GM12878 (cell line): Measurements from ENCODE around the gene PLA2G3. TPM values are rescaled to one million over a fixed set of nuclear protein-coding genes. Genes with fewer than 3 reads are reported as not detected.

Experiments
- ATAC-seq: fragments of 200-7000 bp; cut with Tn5 transposase; 3 replicates; pipeline ENCODE4 v1.9.1; 2020; ENCODE audit warnings: mild to moderate bottlenecking, moderate library complexity
- BruUV-seq: library from RNA; stranded (reverse); fragments of 400-500 nt; replicated peaks from 2 replicates; lab custom pipeline; 2021; lab: Mats Ljungman, UMichigan
- CTCF ChIA-PET: fragments of 300-600 bp; sonication (Branson Sonifier 250); formaldehyde crosslinking; extraction: SDS; loops from one replicate; lab custom pipeline; 2021; ENCODE audit warnings: inconsistent platforms; lab: Yijun Ruan, JAX
- POLR2A ChIA-PET: fragments of 350-600 bp; formaldehyde crosslinking; extraction: SDS; loops from one replicate; lab custom pipeline; 2021; ENCODE audit warnings: inconsistent platforms; lab: Charles Lee
- RAD21 ChIA-PET: fragments of 300-600 bp; sonication (Branson Sonifier 250); formaldehyde crosslinking; loops from one replicate; lab custom pipeline; 2023; ENCODE audit warnings: antibody characterized with exemption; ENCODE audit not compliant: unreplicated experiment; lab: Charles Lee
- SMC1A ChIA-PET: fragments of 300-600 bp; sonication (Branson Sonifier 250); formaldehyde crosslinking; loops from one replicate; lab custom pipeline; 2023; ENCODE audit not compliant: unreplicated experiment, uncharacterized antibody; lab: Charles Lee
- DNase-seq: peaks from one replicate; pipeline ENCODE4 v3.0.0-alpha.2; 2011; ENCODE audit warnings: low read depth, low spot score
- FAIRE-seq: peaks from 3 replicates; lab custom pipeline; 2011; peaks lifted over from hg19 to GRCh38; lab: Jason Lieb, UNC
- H2AFZ ChIP-seq: 2 replicates; pipeline ENCODE4 v1.6.0; 2011; ENCODE audit warnings: low read depth, low read length, control low read depth; ENCODE audit not compliant: control insufficient read depth
- H3K27ac ChIP-seq: 2 replicates; pipeline ENCODE4 v1.5.1; 2011; ENCODE audit warnings: control low read depth; ENCODE audit not compliant: control insufficient read depth, insufficient read depth
- H3K27me3 ChIP-seq, 2 experiments: replicated peaks in 1 of 2; 2 replicates each; pipeline versions ENCODE4 v1.6.0 to v1.6.1; 2011; ENCODE audit warnings: low read length in 1 of 2; ENCODE audit not compliant: control insufficient read depth in 2 of 2, insufficient read depth in 2 of 2
- H3K36me3 ChIP-seq, 2 experiments: 2 replicates each; pipeline ENCODE4 v1.5.1; 2011; ENCODE audit warnings: low read length in 1 of 2; ENCODE audit not compliant: control insufficient read depth in 2 of 2, insufficient read depth in 2 of 2
- H3K4me1 ChIP-seq: 2 replicates; pipeline ENCODE4 v1.6.1; 2011; ENCODE audit warnings: mild to moderate bottlenecking, low read length, moderate library complexity, mixed read lengths; ENCODE audit not compliant: control insufficient read depth, insufficient read depth
- H3K4me2 ChIP-seq: 2 replicates; pipeline ENCODE4 v1.6.0; 2011; ENCODE audit warnings: control low read depth; ENCODE audit not compliant: control insufficient read depth, insufficient read depth
- H3K4me3 ChIP-seq: fragments of 200-600 bp; sonication (generic); 2 replicates; pipeline ENCODE4 v1.5.1; 2016
- H3K79me2 ChIP-seq: 2 replicates; pipeline ENCODE4 v1.6.0; 2011; ENCODE audit warnings: low read length; ENCODE audit not compliant: control insufficient read depth, insufficient read depth
- H3K9ac ChIP-seq: 2 replicates; pipeline ENCODE4 v1.8.0; 2011; ENCODE audit warnings: low read length, control low read depth, mixed read lengths; ENCODE audit not compliant: control insufficient read depth, insufficient read depth
- H3K9me3 ChIP-seq: replicated peaks from 3 replicates; pipeline ENCODE4 v1.5.1; 2011; ENCODE audit warnings: mild to moderate bottlenecking, low read length; ENCODE audit not compliant: control insufficient read depth, insufficient read depth
- H4K20me1 ChIP-seq: 2 replicates; pipeline ENCODE4 v1.6.0; 2011; ENCODE audit not compliant: control insufficient read depth, insufficient read depth
- BMI1 ChIP-seq: fragments of 450-650 bp; IDR thresholded peaks from 2 replicates; pipeline ENCODE4 v1.6.1; 2016; ENCODE audit warnings: mild to moderate bottlenecking, moderate library complexity, borderline replicate concordance
- BRCA1 ChIP-seq: IDR thresholded peaks from 2 replicates; pipeline ENCODE4 v1.6.1; 2011; ENCODE audit warnings: low read depth, low read length, improper control_type of control experiment
- CBX5 ChIP-seq: sonication (generic); IDR thresholded peaks from 2 replicates; pipeline ENCODE4 v1.6.1; 2016; ENCODE audit warnings: low read depth, moderate library complexity, mild to moderate bottlenecking, inconsistent platforms
- CHD2 ChIP-seq: IDR thresholded peaks from 2 replicates; pipeline ENCODE4 v1.6.1; 2011; ENCODE audit warnings: low read depth, low read length, improper control_type of control experiment, borderline replicate concordance
- GABPA ChIP-seq: IDR thresholded peaks from 2 replicates; pipeline ENCODE4 v1.6.1; 2014; ENCODE audit warnings: antibody characterized with exemption, low read depth, mild to moderate bottlenecking, inconsistent platforms
- MEF2B ChIP-seq: fragments of 450-650 bp; IDR thresholded peaks from 2 replicates; pipeline ENCODE4 v1.6.1; 2018; ENCODE audit warnings: mild to moderate bottlenecking, moderate library complexity; ENCODE audit not compliant: partially characterized antibody, poor library complexity, severe bottlenecking
- NR2C1 ChIP-seq: fragments of 450-650 bp; IDR thresholded peaks from 2 replicates; pipeline ENCODE4 v1.6.1; 2017; ENCODE audit warnings: antibody characterized with exemption, mild to moderate bottlenecking, moderate library complexity
- NR2C2 ChIP-seq: IDR thresholded peaks from 2 replicates; pipeline ENCODE4 v1.6.1; 2011; ENCODE audit warnings: borderline replicate concordance, low read depth; ENCODE audit not compliant: control insufficient read depth, insufficient read length
- PBX3 ChIP-seq: IDR thresholded peaks from 2 replicates; pipeline ENCODE4 v1.6.1; 2011; ENCODE audit warnings: mild to moderate bottlenecking, low read depth, low read length, moderate library complexity; ENCODE audit not compliant: insufficient replicate concordance
- POLR2AphosphoS2 ChIP-seq: IDR thresholded peaks from 2 replicates; pipeline ENCODE4 v1.6.1; 2011; ENCODE audit warnings: low read depth, mild to moderate bottlenecking, low read length, improper control_type of control experiment, moderate library complexity
- SMARCA5 ChIP-seq: fragments of 450-650 bp; IDR thresholded peaks from 2 replicates; pipeline ENCODE4 v1.6.1; 2017; ENCODE audit warnings: mild to moderate bottlenecking
- TCF3 ChIP-seq: IDR thresholded peaks from 2 replicates; pipeline ENCODE4 v1.6.1; 2012; ENCODE audit warnings: low read depth, mild to moderate bottlenecking, low read length, borderline replicate concordance; ENCODE audit not compliant: insufficient read depth
- TCF7 ChIP-seq: IDR thresholded peaks from 2 replicates; pipeline ENCODE4 v1.6.1; 2014; ENCODE audit warnings: antibody characterized with exemption, borderline replicate concordance
- USF1 ChIP-seq: IDR thresholded peaks from 2 replicates; pipeline ENCODE4 v1.6.1; 2011; ENCODE audit warnings: borderline replicate concordance, low read depth, mild to moderate bottlenecking, moderate library complexity, mixed read lengths, low read length; ENCODE audit not compliant: insufficient read depth; ENCODE audit errors: extremely low read length
- WGBS: methylation state at CpG from one replicate; pipeline ENCODE4 v1.1.6; 2016; ENCODE audit warnings: low lambda C conversion rate; ENCODE audit not compliant: insufficient replicate concordance, insufficient coverage; ENCODE audit errors: missing lambda C conversion rate; 5-methylcytosine and 5-hydroxymethylcytosine counted together
- in situ Hi-C: fragments of 300-500 bp; cut with MboI; formaldehyde crosslinking; loops from 9 replicates; pipeline ENCODE4 v1.14.3; 2018; ENCODE audit warnings: mixed read lengths
- intact Hi-C: fragments of 100-400 bp; cut with micrococcal nuclease; formaldehyde crosslinking; loops from one replicate; pipeline ENCODE4 v1.14.2; 2022; ENCODE audit not compliant: unreplicated experiment
- polyA plus RNA-seq, 11 experiments: library from polyadenylated mRNA; depleted of rRNA in 4 of 11; unstranded in 6 of 11; stranded (reverse) in 5 of 11; fragments of >200 nt; fragmentation: Nextera tagmentation in 4 of 11; fragmentation: Illumina TruSeq in 1 of 11; extraction: Ambion mirVana in 4 of 11; extraction: Trizol in 1 of 11; gene quantifications; 1 replicate in 1 of 11; 2 replicates in 10 of 11; pipeline versions ENCODE4 v1.2.1 to v1.2.3, GENCODE V29; 2011 to 2016; ENCODE audit warnings: inconsistent platforms in 2 of 11, missing spikeins in 2 of 11, low read depth in 1 of 11
- total RNA-seq, 4 experiments: library from RNA; depleted of rRNA in 3 of 4; stranded (reverse); fragments of >200 nt in 3 of 4; fragmentation: Illumina TruSeq in 1 of 4; extraction: Trizol in 1 of 4; gene quantifications; 2 replicates each; pipeline versions ENCODE4 v1.2.1 to v1.2.3, GENCODE V29; 2013 to 2021

PLA2G3 gene
- total and polyA plus RNA-seq, 10 of the 15 experiments (the other 5 are each of a cell fraction or from before 2014, with no cell fraction given), result 0.04 TPM; not detected in 9

GRCh38 chr22:31153357-31153756 lies 13.0 kb upstream of the PLA2G3 start:
- H3K27ac ChIP-seq, result no peak overlapping the region
- ChIA-PET RAD21 (interaction anchor here (0.7 kb wide), 1 partner anchor 26 kb away, joined by 3 read pairs; no protein-coding TSS in a partner anchor), SMC1A (no interaction called here), CTCF (interaction anchor here (0.7 to 1.1 kb wide), 2 partner anchors 58 to 79 kb away, joined by 3 read pairs; partner anchors contain the start of gene LIMK2), POLR2A (interaction anchor here (0.7 kb wide), 1 partner anchor 155 kb away, joined by 5 read pairs; no protein-coding TSS in a partner anchor)
- BruUV-seq, result no TSS peak
- H2AFZ ChIP-seq, result no peak overlapping the region
- in situ Hi-C loops (no loop called here), intact Hi-C loops (no loop called here)
- ATAC-seq, result no peak
- H3K79me2 ChIP-seq, result no peaks in the 10 kb centered on the region
- FAIRE-seq, result no peak
- no peaks in the 10 kb centered on the region for H3K9me3 ChIP-seq
- H3K27me3 ChIP-seq, result no peaks in the 10 kb centered on the region; a peak in 1 of 4 replicates
- 33% methylated on average over 3 of the region's 3 CpGs for WGBS
- DNase-seq, result no peak
- no peaks in the 10 kb centered on the region for H3K36me3 ChIP-seq
- no peaks in the 10 kb centered on the region for H4K20me1 ChIP-seq
- no peak for TF ChIP-seq BMI1
- TF ChIP-seq POLR2AphosphoS2, result no peak
- TF ChIP-seq USF1, result no peak
- no peak for TF ChIP-seq TCF7
- TF ChIP-seq NR2C1, result no peak
- H3K4me1 ChIP-seq, result no peaks in the 10 kb centered on the region
- no peak overlapping the region for H3K9ac ChIP-seq
- no peak overlapping the region for H3K4me3 ChIP-seq
- no peak overlapping the region for H3K4me2 ChIP-seq

- H3K36me3 ChIP-seq, result no peaks in the 10 kb centered on the region
- intact Hi-C loops, result no loop called here
- no peaks in the 10 kb centered on the region for H3K4me1 ChIP-seq
- H2AFZ ChIP-seq, result no peak overlapping the region
- no peaks in the 10 kb centered on the region; a peak in 1 of 4 replicates for H3K27me3 ChIP-seq
- H3K27ac ChIP-seq, result no peak overlapping the region
- ChIA-PET CTCF (interaction anchor here (0.6 kb wide), 1 partner anchor 1052 kb away, joined by 3 read pairs; no protein-coding TSS in a partner anchor), RAD21 (no interaction called here), SMC1A (no interaction called here), POLR2A (interaction anchor here (0.7 kb wide), 1 partner anchor 226 kb away, joined by 3 read pairs; no protein-coding TSS in a partner anchor)
- H3K9me3 ChIP-seq, result no peaks in the 10 kb centered on the region
- no peaks in the 10 kb centered on the region for H4K20me1 ChIP-seq
- BruUV-seq, result no TSS peak
- 90% methylated on average over 2 of the region's 2 CpGs for WGBS
- no peak overlapping the region for H3K4me3 ChIP-seq
- in situ Hi-C loops, result no loop called here
- FAIRE-seq (no peak), DNase-seq (no peak), ATAC-seq (no peak)
- H3K79me2 ChIP-seq, result no peaks in the 10 kb centered on the region
- H3K9ac ChIP-seq, result no peak overlapping the region
- no peak for TF ChIP-seq TCF3
- no peak for TF ChIP-seq SMARCA5
- TF ChIP-seq PBX3, result no peak
- no peak for TF ChIP-seq CHD2
- no peak for TF ChIP-seq NR2C2
- TF ChIP-seq GABPA, result no peak
- no peak for TF ChIP-seq BRCA1
- TF ChIP-seq MEF2B, result no peak
- no peak for TF ChIP-seq CBX5
- H3K4me2 ChIP-seq, result no peak overlapping the region
Measured at GRCh38 chr22:31151872-31152271, 11.6 kb upstream of the PLA2G3 start.
